ENCODE data around the gene SEC24C.

GRCh38 chr10:73759512-73760115 is 15.4 kb downstream of the SEC24C start:
- TF ChIP-seq POLR2A (IDR thresholded peaks at IDR 0.05): no peak
- TF ChIP-seq, protein P1, sequence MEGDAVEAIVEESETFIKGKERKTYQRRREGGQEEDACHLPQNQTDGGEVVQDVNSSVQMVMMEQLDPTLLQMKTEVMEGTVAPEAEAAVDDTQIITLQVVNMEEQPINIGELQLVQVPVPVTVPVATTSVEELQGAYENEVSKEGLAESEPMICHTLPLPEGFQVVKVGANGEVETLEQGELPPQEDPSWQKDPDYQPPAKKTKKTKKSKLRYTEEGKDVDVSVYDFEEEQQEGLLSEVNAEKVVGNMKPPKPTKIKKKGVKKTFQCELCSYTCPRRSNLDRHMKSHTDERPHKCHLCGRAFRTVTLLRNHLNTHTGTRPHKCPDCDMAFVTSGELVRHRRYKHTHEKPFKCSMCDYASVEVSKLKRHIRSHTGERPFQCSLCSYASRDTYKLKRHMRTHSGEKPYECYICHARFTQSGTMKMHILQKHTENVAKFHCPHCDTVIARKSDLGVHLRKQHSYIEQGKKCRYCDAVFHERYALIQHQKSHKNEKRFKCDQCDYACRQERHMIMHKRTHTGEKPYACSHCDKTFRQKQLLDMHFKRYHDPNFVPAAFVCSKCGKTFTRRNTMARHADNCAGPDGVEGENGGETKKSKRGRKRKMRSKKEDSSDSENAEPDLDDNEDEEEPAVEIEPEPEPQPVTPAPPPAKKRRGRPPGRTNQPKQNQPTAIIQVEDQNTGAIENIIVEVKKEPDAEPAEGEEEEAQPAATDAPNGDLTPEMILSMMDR (IDR thresholded peaks at IDR 0.05): no peak
